GM18519 (cell line): Measurements from ENCODE around the gene MACROH2A1.

Source experiments
- ATAC-seq: cut with Tn5 transposase; IDR thresholded peaks from one replicate; pipeline ENCODE4 v1.9.1; 2021; ENCODE audit warnings: mild to moderate bottlenecking, moderate library complexity; ENCODE audit not compliant: unreplicated experiment, low FRiP score

MACROH2A1 gene

DNA sequence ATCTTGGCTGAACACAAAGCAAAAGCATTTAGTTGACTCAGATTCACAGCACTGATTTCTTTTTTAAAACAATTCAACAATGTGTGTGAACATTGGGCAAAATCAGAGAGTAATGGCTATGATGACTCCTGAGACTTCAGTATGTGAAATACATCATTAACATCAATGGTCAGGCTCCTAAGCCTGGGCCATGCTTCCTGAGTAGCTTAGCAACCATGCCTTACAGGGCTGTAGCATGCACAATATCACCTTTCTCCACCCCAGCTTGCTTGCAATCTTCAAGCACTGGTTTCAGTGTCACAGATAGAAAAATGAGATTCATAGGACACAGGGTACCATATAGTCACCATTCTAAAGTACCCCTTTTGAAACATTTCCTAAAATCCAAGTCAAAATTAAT lies 41.3 kb downstream of the MACROH2A1 start:
- ATAC-seq = no peak

DNA sequence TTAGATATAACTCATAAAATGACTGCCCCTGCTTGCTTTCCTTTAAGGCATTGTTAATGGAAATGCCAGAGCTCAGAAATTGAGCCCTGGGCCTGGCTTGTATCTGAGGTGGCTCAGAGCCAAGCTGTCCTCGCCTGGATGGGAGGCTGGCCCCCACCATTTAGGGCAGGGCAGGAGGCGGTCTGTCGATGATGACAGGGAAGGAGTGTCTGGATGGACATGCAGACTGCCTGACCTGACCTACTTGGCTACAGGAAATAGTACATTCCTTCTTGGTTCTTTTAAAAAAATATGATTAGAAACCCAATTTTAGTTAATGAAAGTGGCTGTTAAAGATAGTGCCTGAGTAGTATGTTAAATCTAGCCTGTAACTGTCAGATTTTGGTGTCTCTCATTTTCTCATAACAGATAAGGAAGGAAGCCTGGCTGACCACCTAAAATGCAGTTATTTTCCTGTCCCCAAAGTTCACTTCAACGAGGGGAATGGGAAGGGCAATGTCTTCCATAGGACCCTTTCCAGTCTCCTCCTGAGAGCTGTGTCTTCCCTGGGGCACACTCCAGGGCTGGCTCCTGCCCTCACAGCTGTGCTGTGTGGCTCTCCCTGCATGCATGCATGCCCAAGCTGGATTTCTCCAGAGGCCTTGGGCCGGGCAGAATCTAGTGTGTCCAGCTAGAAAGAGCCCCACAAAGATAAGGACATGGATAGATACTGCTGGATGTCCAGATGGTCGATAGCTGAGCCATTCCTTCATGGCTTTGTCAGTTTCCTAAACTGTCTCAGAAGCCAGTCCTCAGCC lies 42.3 kb downstream of the MACROH2A1 start:
- ATAC-seq = no peak

DNA sequence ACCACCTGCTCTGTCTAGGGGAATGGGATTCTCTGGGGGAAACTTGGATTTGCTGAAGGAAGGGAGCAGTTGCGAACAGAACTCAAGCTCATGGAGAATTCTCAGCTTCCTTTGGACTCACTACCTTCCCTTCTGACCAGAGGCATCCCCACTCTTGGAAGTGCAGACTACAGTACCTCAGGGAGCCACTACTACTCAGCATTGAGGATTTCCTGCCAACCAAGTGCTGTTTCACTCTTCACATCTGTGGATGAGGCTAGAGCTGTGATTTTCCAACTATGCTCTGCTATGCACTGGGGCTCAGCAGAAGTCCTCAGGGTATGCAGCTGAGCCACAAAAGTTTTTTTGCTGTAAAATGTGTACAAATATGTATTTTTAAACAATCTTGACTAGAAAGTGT lies 43.9 kb downstream of the MACROH2A1 start:
- no peak for ATAC-seq

DNA sequence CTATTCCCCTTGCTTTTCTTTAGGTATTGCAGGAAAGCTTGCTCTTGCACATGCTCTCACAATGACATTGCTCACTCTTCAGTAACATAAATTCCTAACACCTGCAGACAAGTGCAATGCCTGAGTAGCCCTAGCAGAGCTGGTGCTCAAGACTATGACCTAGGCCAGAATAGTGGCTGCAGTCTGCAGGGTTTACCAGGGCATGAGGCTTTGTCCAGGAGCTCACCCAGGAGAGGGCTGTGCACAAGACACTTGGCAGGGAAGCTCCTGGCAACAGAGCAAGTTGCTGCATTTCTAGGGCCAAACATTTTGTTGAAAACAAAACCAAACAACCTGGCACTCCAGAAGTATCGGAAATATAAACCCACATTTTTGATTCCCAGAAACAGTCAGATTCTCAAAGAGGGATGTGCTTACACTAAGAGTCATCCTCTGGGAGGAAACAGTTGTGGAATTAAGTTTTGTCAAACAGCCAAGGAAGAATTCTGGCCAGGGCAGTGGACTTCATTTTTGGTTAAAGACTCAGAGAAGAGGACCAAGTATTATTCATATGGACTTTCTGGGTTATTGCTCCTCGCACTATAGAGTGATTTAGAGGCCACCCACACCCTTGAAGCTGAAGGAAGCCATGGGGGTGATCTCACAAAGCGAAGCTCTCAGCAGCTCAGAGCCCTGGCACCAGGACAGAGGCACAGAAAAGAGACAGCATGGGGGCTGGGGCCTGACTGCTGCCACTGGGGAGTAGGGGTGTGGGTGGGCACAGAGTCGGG lies 44.9 kb downstream of the MACROH2A1 start:
- ATAC-seq = no peak

DNA sequence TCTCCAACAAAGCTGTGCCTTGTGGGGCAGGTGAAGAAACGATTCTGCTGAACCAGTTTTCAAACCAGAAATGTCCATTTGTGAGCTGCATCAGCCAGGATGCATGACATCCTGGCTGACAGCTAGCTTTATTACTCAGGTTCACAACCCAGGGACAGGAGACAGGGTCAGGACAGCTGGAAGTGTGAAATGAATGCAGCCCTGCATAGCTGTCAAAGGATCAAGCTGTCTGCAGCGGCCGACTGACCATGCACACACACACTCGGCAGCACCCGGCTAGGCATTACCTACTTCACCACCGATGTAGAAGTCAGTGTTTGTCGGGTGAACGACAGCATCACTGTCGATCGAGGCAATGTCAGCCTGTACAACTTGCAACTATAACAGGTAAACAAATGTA lies 48.5 kb downstream of the MACROH2A1 start:
- no peak for ATAC-seq

DNA sequence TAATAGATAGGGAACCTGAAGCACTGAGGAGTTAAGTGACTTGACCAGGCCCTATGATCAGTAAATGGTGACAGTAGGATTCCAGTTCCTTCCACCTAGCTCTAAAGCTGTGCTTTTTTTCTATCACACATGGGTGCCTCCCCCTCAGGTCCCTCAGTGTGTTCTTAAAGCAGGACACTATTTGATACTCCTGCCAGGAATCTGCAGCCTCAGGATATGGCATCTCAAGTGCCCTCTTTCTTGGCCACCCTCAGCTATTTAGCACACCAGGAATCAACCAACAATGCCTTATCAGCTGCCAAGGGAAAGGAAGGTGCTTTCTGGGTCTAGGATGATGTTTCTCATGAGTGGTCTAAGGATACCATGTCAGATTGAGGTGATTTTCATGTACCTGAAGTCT lies 49.1 kb downstream of the MACROH2A1 start:
- ATAC-seq = no peak

DNA sequence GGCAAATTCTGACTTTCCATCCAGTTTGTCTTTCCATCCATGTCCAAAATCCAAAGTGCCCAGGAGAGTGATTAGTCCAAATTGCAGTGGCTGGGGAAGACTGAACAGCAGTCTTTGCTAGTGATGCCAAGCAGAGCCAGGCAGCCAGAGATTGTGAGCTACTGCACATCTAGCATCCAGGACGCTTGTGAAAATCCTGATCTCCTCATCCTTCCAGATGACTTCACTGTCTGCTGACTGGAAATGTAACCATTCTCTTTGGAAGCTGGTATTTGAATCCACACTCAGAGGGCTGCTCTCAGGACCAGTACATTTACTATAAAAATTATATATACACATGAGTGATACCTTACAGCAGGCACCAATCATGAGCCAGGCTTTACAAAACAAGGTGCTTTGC lies 49.6 kb downstream of the MACROH2A1 start:
- no peak for ATAC-seq

DNA sequence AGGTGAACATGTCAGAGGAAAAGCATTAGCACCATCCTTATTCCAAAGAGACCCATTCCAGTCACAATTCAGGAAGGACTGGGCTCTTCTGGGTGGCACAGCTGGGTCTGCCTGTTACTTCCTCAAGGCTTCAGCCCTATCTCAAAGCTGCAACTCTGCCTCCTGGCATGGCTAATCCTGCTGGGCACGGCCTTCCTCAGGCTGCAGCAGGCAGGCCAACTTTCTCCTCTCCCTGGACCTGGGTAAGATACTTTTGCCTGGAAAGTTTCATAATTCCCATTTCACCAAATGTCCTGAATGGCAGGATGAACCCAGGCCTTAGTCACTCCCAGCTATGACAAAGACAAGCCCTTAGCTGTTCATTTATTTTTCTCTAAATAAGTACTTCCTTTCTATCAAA lies 50.1 kb downstream of the MACROH2A1 start:
- no peak for ATAC-seq

DNA sequence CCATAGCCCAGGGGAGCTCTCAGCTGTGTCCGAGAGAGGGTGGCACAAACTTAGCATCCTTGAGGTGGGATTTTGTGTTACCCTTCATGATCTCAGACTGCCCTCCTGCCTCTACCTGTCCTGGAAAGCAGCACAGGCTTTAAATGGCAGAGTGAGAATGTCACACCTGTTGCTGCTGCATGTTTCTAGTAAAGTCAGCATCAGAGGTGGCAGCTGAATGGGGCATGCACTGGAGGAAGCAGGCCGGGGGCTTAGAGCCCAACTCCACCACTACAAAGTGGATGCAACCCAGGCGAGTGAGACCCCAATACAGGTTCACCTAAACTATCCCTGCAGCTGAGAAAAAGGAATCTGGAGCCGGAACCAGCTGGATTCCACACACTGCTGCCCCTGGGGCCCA lies 51.6 kb downstream of the MACROH2A1 start:
- ATAC-seq = no peak

DNA sequence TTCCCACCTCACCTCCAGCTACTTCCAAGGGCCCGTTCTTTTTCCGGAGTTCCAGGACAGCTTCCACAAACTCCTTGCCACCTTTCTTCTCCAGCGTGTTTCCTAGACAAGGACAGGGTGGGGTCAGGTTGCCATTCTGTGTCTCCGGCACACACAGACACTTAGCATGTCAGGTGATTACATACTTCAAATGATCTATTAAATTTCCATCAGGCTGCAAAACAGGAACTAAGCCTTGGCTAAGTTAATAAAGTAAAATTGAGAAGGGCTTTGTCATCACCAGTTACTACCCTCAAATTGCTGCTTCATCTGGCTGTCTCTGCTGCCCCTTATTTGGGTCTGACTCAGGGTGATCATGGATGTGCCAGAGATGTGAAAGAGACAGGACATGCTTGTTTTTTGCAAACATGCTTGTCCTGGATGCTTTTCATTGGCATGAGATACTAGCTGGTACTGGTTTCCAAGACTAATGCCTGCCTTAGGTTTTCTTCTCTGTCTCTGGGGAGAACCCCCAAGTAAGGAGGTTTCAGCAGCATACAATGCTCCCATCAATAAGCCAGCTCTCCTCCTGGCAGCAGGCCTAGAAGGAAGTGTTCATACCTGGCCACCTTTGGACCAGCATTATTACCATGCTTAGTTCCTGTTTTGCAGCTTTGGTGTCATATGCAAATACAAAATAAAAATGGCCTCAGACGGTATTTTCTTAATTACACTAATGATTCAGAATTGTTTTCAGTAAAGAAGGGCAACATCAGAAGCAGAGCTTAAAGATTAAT lies 52.9 kb downstream of the MACROH2A1 start:
- ATAC-seq = no peak

DNA sequence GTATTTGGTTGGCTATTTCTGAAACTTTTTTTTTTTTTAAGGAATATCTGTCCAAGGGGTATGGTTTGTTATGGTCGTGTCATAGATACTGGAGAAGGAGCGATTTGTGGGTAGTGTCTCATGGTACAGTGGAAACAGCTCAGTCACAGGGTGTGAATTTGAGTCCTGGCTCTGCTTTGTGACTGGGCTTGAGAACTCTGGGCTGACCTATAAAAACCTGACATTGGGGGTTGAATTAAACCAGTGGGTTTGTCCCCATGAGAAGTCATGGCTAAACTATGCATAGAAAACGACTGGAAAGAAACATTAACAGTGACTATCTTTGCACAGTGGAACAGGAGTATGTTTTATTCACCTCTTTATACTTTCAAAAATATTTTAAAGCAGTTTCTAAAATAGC lies 54.7 kb downstream of the MACROH2A1 start:
- no peak for ATAC-seq

DNA sequence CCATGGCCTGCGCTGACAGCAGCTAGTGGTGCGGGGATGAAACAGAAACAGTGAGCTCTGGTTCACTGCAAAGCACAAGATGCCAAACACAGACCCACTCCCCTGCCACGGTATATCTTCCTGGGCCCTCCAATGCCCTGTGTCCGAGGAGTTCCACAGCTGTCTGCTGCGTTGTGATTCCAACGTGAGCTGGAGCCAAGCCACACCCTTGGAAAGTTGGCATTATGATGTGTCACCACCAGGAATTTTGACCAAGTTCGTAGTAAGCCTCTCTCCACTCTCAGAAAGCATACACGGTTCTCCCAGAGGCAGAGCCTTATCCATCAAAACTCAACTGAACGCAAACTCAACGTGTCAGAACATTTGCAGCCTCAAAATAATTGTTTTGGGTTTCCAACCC lies 55.6 kb downstream of the MACROH2A1 start:
- ATAC-seq = no peak

DNA sequence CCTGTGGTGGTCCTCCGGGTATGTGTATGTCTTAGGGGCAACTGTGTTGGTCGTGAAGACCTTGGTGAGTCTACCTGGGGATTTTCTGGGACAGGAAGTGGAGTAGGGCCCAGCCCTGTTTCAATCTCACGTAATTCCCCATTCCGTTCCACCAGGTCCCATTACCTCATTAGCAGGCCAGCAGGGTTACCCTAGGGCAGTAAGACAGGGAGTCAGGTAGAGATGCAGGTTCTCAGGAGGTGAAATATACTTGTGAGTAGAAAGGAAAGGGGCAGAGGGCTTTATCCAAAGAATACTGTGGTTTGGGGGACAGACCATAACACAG lies 56.5 kb downstream of the MACROH2A1 start:
- ATAC-seq = no peak

DNA sequence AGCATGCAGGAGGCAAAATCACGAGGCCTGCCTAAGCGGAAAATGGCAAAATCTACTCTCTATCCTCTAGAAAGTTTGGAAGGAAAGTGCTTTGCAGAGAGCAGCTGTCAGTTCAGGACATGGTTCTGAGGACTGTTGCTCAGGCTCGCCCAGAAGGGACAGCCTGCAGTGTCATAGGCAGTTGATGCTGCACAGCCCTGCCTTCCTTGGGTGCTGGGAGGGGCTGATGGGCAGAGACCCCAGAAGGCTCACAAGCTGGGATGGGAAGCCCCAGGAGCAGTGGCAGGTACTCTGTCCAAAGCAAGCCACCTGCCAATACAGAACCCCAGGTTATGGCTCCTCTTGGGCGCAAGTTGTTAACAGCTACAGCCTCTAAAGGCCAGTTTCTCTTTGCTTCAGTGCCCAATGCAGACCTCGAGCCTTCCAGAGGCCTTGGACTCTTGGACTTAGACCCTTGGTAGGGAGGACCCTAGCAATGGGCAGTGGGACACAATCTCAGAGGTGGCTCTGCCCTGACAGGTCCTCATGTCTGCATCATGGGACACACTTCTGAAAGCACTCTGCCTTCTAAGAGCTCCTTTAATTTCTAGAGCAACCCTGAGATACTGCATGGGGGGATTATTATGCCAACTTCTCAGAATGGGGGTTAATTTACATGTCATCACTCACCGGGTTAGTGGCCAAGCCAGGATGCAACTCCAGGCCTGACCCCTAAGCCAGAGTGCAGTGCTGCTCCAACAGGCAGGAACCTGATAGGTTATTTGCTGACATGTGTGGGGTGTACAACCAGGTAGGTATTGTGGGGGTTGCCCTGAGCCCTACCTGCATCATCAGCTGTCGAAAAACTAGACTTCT lies 57.1 kb downstream of the MACROH2A1 start:
- no peak for ATAC-seq

DNA sequence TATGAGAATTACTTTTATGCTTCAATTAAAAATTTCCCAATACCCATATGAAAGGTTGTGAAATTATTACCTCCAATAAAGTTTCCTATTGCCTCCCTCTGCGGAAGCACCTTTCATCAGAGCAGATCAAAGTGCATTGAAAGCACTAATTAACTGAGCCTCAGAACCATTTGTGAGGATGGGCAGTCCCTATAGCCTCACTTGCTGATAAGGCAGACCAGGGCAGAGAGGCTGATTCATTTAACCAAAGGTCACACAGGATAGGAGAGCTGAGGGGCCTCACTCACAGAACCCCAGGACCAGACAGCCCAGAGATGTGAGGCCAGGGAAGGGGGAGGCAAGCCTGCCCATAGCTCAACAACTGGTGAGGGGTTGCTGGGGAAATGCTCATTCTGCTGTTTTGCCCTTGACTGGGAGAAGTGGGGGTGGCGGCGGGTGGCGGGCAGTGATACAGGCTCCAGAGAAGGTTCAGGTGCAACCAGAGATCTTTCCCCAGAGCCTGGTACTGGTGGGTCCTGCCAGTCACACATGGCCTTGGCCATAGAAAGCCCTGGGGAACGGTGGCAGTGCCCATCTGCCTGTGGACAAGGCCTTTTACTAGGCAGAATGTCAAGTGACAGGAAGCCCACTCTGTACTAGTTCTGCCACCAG lies 57.9 kb downstream of the MACROH2A1 start:
- ATAC-seq = no peak

DNA sequence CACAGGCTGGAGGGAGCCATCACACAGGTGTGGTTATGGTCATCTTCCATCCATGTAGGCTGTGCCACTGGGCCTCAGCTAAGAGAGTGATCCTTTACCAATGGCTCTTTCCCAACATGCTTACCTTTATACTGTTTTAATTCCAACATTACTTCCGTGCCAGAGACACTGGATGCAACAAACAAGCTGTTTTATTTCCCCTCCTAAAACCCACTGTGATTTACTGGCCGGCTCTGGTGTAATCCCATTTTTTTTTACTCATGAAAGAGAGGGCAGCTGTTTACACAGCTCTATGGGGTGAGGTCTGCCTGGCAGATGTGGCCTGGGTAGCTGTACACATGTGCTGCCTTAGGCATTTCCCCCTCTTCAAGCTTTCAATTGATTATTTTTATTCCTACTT lies 58.5 kb downstream of the MACROH2A1 start:
- ATAC-seq = no peak

DNA sequence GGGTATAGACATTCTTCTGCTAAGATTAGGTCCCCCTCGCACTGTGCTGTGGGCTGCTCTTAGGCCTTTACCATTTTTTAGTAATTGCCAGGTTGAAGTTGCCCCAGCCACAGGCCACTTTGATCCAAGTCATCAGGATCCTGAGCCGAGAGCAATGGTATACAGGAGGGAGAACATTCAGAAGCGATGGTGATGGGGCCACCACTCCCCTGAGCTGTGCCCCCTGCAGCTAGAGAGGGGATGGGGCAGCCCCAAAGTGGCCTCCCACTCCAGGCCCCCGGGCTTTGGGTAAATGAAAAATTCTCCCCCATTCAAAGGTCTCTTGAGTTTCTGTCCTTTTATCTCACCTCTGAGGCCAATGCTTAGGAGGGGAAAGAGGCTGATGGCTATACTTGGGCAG lies 59.4 kb downstream of the MACROH2A1 start:
- ATAC-seq = no peak

DNA sequence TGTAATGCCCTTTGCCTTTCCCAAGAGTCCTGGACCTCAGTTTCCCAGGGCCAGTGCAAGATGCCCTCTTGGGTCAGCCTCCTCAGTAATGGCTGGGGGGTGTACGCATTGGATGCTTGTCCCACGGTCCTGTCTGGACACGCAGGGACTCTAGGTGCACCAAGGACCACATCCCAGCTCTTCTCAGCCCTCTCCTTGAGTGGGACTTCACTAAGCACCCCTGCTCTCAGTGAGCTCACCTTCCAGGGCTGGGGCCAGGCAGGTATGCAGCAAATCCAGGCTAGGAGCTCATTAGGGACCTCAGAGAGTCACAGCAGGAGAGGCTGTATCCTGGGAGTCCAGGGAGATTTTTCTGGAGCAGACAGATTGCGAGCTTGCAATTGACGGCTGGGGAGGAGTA lies 59.8 kb downstream of the MACROH2A1 start:
- ATAC-seq = no peak

DNA sequence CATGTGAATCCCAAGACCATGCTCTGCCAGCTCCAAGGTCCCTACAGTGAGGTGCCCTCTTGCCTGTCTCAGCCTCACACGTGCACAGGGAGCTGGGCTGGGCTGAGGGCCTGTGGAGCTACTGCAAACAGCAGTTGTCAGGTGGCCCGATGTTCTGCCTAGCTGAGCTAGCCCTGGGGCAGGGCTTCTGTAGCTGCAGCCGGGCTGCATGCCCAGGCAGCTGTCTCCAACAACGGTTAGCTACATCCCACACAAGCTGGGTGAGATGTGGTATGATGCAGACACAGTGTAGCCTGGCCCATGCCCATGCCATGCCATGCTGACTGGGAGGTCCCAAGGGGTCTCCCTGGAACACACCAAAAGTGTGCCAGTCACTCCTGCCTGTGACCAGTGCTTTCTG lies 62.0 kb downstream of the MACROH2A1 start:
- no peak for ATAC-seq
